Spinal cord (tissue), 10 donors: ENCODE results near the gene ARL6. TPM values are rescaled to one million over a fixed set of nuclear protein-coding genes. Genes with fewer than 3 reads are reported as not detected.
"Not testable (repeated sequence)": the region's sequence is repeated elsewhere in the genome, so short reads cannot be mapped to it uniquely, and the experiment has no call there.

Experiments
- DNase-seq, 6 donors: peaks; one replicate each; pipeline versions ENCODE4 v3.0.0 to v3.0.0-alpha.2; 2013 to 2015; ENCODE audit warnings: low spot score in 6 of 6, low read depth in 4 of 6
- H3K27ac ChIP-seq: one replicate; pipeline ENCODE4 v1.5.1; 2013; ENCODE audit warnings: low read depth, low read length, control low read depth
- H3K27me3 ChIP-seq: one replicate; pipeline ENCODE4 v1.6.1; 2013; ENCODE audit warnings: low read length; ENCODE audit not compliant: control insufficient read depth, insufficient read depth
- H3K36me3 ChIP-seq: one replicate; pipeline ENCODE4 v1.6.1; 2013; ENCODE audit warnings: low read length; ENCODE audit not compliant: control insufficient read depth, insufficient read depth
- H3K4me1 ChIP-seq: one replicate; pipeline ENCODE4 v1.6.1; 2013; ENCODE audit warnings: low read length; ENCODE audit not compliant: control insufficient read depth, insufficient read depth
- H3K4me3 ChIP-seq: one replicate; pipeline ENCODE4 v1.5.1; 2013; ENCODE audit warnings: low read depth, low read length, control low read depth
- H3K9me3 ChIP-seq: one replicate; pipeline ENCODE4 v1.6.1; 2013; ENCODE audit warnings: low read length; ENCODE audit not compliant: control insufficient read depth, insufficient read depth
- WGBS: methylation state at CpG from one replicate; pipeline ENCODE4 v1.1.5; 2013; ENCODE audit warnings: missing lambda C conversion rate; ENCODE audit not compliant: insufficient coverage; 5-methylcytosine and 5-hydroxymethylcytosine counted together
- polyA plus RNA-seq, 2 donors: library from polyadenylated mRNA; unstranded; fragments of 120-200 nt; gene quantifications; one replicate each; pipeline ENCODE4 v1.2.1, GENCODE V29; 2013; ENCODE audit not compliant: insufficient read length in 2 of 2
- total RNA-seq, 2 donors: library from RNA; depleted of rRNA in 1 of 2; stranded (reverse); fragments of 120-200 nt in 1 of 2; fragments of >200 nt in 1 of 2; gene quantifications; one replicate each; pipeline versions ENCODE4 v1.2.3 to v1.2.4, GENCODE V29; 2013 to 2014
- donor health status: healthy.

Gene ARL6
- total and polyA plus RNA-seq, 4 donors, result 15.7 to 36.2 (median 20.3) TPM

- no peak for DNase-seq
- no peak overlapping the region for H3K4me3 ChIP-seq
- H3K4me1 ChIP-seq, result no peaks in the 10 kb centered on the region
- no peaks in the 10 kb centered on the region for H3K9me3 ChIP-seq
- WGBS, result no CpG with 5 or more reads among the region's 2 CpGs
- no peak overlapping the region for H3K27ac ChIP-seq
- H3K27me3 ChIP-seq, result no peaks in the 10 kb centered on the region
- H3K36me3 ChIP-seq, result no peaks in the 10 kb centered on the region
Measured at GRCh38 chr3:97829198-97829597, 64.6 kb downstream of the ARL6 start.

- Histone ChIP-seq H3K4me1 (no peaks in the 10 kb centered on the region), H3K9me3 (no peaks in the 10 kb centered on the region), H3K27me3 (no peaks in the 10 kb centered on the region), H3K27ac (no peak overlapping the region), H3K4me3 (no peak overlapping the region), H3K36me3 (no peaks in the 10 kb centered on the region)
- peak in 1 of 6 donors; percentile 4 for DNase-seq
- WGBS, result no CpG with 5 or more reads among the region's 2 CpGs
Measured at GRCh38 chr3:97830638-97831037, 66.1 kb downstream of the ARL6 start.

- no CpG with 5 or more reads among the region's 1 CpG for WGBS
- no peaks in the 10 kb centered on the region for H3K27me3 ChIP-seq
Measured at GRCh38 chr3:97831140-97831539, 66.6 kb downstream of the ARL6 start.

GRCh38 chr3:97833184-97833583 is 68.6 kb downstream of the ARL6 start:
- not testable (repeated sequence) for H3K9me3 ChIP-seq, H3K36me3 ChIP-seq, DNase-seq, H3K4me1 ChIP-seq, H3K4me3 ChIP-seq, H3K27ac ChIP-seq, H3K27me3 ChIP-seq
- 86% methylated on average over 1 of the region's 4 CpGs for WGBS

More at GRCh38 chr3:97831140-97831539, 66.6 kb downstream of the ARL6 start:
- no peaks in the 10 kb centered on the region for H3K4me1 ChIP-seq
- DNase-seq, result no peak
- H3K36me3 ChIP-seq, result no peaks in the 10 kb centered on the region
- H3K9me3 ChIP-seq, result no peaks in the 10 kb centered on the region
- H3K27ac ChIP-seq, result no peak overlapping the region
- H3K4me3 ChIP-seq, result no peak overlapping the region

- Histone ChIP-seq H3K36me3 (no peaks in the 10 kb centered on the region), H3K4me1 (no peaks in the 10 kb centered on the region), H3K27ac (no peak overlapping the region), H3K4me3 (no peak overlapping the region), H3K9me3 (no peaks in the 10 kb centered on the region), H3K27me3 (no peaks in the 10 kb centered on the region)
- no peak for DNase-seq
- WGBS, result 93% methylated on average over 3 of the region's 5 CpGs
Measured at GRCh38 chr3:97835761-97836160, 71.2 kb downstream of the ARL6 start.

GRCh38 chr3:97838393-97838792 is 73.8 kb downstream of the ARL6 start:
- H3K4me3 ChIP-seq, result no peak overlapping the region
- H3K27ac ChIP-seq, result no peak overlapping the region
- WGBS, result 78% methylated on average over 2 of the region's 3 CpGs
- H3K27me3 ChIP-seq, result no peaks in the 10 kb centered on the region
- H3K4me1 ChIP-seq, result no peaks in the 10 kb centered on the region
- H3K9me3 ChIP-seq, result no peaks in the 10 kb centered on the region
- no peak for DNase-seq
- no peaks in the 10 kb centered on the region for H3K36me3 ChIP-seq

- Histone ChIP-seq H3K27ac (no peak overlapping the region), H3K27me3 (no peaks in the 10 kb centered on the region), H3K9me3 (no peaks in the 10 kb centered on the region), H3K4me1 (no peaks in the 10 kb centered on the region), H3K36me3 (no peaks in the 10 kb centered on the region), H3K4me3 (no peak overlapping the region)
- 67% methylated on average over 1 of the region's 2 CpGs for WGBS
- no peak for DNase-seq
Measured at GRCh38 chr3:97839944-97840343, 75.4 kb downstream of the ARL6 start.

- DNase-seq, result no peak
- Histone ChIP-seq H3K4me1 (no peaks in the 10 kb centered on the region), H3K36me3 (no peaks in the 10 kb centered on the region), H3K27me3 (no peaks in the 10 kb centered on the region), H3K27ac (no peak overlapping the region), H3K9me3 (no peaks in the 10 kb centered on the region), H3K4me3 (no peak overlapping the region)
- WGBS, result 95% methylated on average over 5 of the region's 8 CpGs
Measured at GRCh38 chr3:97841304-97841703, 76.7 kb downstream of the ARL6 start.

GRCh38 chr3:97841956-97842355 is 77.4 kb downstream of the ARL6 start:
- H3K9me3 ChIP-seq, result no peaks in the 10 kb centered on the region
- DNase-seq, result no peak
- H3K27ac ChIP-seq, result no peak overlapping the region
- WGBS, result 100% methylated on average over 1 of the region's 3 CpGs
- H3K36me3 ChIP-seq, result no peaks in the 10 kb centered on the region
- no peak overlapping the region for H3K4me3 ChIP-seq
- no peaks in the 10 kb centered on the region for H3K27me3 ChIP-seq
- no peaks in the 10 kb centered on the region for H3K4me1 ChIP-seq

GRCh38 chr3:97848779-97849178 is 84.2 kb downstream of the ARL6 start:
- Histone ChIP-seq H3K9me3 (peaks cover 2% of the 10 kb centered on the region), H3K4me3 (no peak overlapping the region), H3K27ac (no peak overlapping the region), H3K27me3 (no peaks in the 10 kb centered on the region), H3K36me3 (no peaks in the 10 kb centered on the region), H3K4me1 (no peaks in the 10 kb centered on the region)
- no peak for DNase-seq
- WGBS, result no CpG with 5 or more reads among the region's 3 CpGs
